ENCODE results near the gene SMCO2.

SMCO2 gene

GRCh38 chr12:27493260-27493940 is 46.9 kb downstream of the SMCO2 start:
- Histone ChIP-seq H3K27ac (no peak overlapping the region), H3K4me3 (no peak overlapping the region), H3K9ac (ENCODE audit: insufficient read length) (no peak overlapping the region), H3K9me3 (ENCODE audit: low read depth, low read length) (no peaks in the 10 kb centered on the region), H3K36me3 (ENCODE audit: insufficient read depth, low read length) (no peaks in the 10 kb centered on the region)
- no peak for TF ChIP-seq EZH2 (IDR thresholded peaks at IDR 0.05)
- no peak for TF ChIP-seq POLR2AphosphoS5 (IDR thresholded peaks at IDR 0.05; ENCODE audit: borderline replicate concordance, low read depth, low read length)
- no peak for TF ChIP-seq FOXP2 (optimal IDR thresholded peaks at IDR 0.05; ENCODE audit: control extremely low read depth, extremely low read length, insufficient read depth)
- no peak for DNase-seq (ENCODE audit: low read depth, low spot score)

GRCh38 chr12:27497446-27497845 is 50.9 kb downstream of the SMCO2 start:
- TF ChIP-seq FOXP2 (optimal IDR thresholded peaks at IDR 0.05; ENCODE audit: control extremely low read depth, extremely low read length, insufficient read depth): no peak
- no peak for TF ChIP-seq POLR2AphosphoS5 (IDR thresholded peaks at IDR 0.05; ENCODE audit: borderline replicate concordance, low read depth, low read length)
- no peak for TF ChIP-seq EZH2 (IDR thresholded peaks at IDR 0.05)
- no peak overlapping the region for H3K27ac ChIP-seq
- H3K9ac ChIP-seq (ENCODE audit: insufficient read length): no peak overlapping the region
- no peaks in the 10 kb centered on the region for H3K36me3 ChIP-seq (ENCODE audit: insufficient read depth, low read length)
- no peak for DNase-seq (ENCODE audit: low read depth, low spot score)
- H3K9me3 ChIP-seq (ENCODE audit: low read depth, low read length): no peaks in the 10 kb centered on the region
- H3K4me3 ChIP-seq: no peak overlapping the region

GRCh38 chr12:27498149-27498548 is 51.6 kb downstream of the SMCO2 start:
- Histone ChIP-seq H3K9me3 (ENCODE audit: low read depth, low read length) (no peaks in the 10 kb centered on the region), H3K36me3 (ENCODE audit: insufficient read depth, low read length) (no peaks in the 10 kb centered on the region), H3K27ac (no peak overlapping the region), H3K9ac (ENCODE audit: insufficient read length) (no peak overlapping the region), H3K4me3 (no peak overlapping the region)
- no peak for DNase-seq (ENCODE audit: low read depth, low spot score)
- no peak for TF ChIP-seq POLR2AphosphoS5 (IDR thresholded peaks at IDR 0.05; ENCODE audit: borderline replicate concordance, low read depth, low read length)
- no peak for TF ChIP-seq EZH2 (IDR thresholded peaks at IDR 0.05)
- TF ChIP-seq FOXP2 (optimal IDR thresholded peaks at IDR 0.05; ENCODE audit: control extremely low read depth, extremely low read length, insufficient read depth): no peak

GRCh38 chr12:27498761-27499160 is 52.2 kb downstream of the SMCO2 start:
- TF ChIP-seq FOXP2 (optimal IDR thresholded peaks at IDR 0.05; ENCODE audit: control extremely low read depth, extremely low read length, insufficient read depth): no peak
- TF ChIP-seq POLR2AphosphoS5 (IDR thresholded peaks at IDR 0.05; ENCODE audit: borderline replicate concordance, low read depth, low read length): no peak
- TF ChIP-seq EZH2 (IDR thresholded peaks at IDR 0.05): no peak
- Histone ChIP-seq H3K9ac (ENCODE audit: insufficient read length) (no peak overlapping the region), H3K9me3 (ENCODE audit: low read depth, low read length) (no peaks in the 10 kb centered on the region), H3K27ac (no peak overlapping the region), H3K4me3 (no peak overlapping the region), H3K36me3 (ENCODE audit: insufficient read depth, low read length) (no peaks in the 10 kb centered on the region)
- no peak for DNase-seq (ENCODE audit: low read depth, low spot score)

- H3K4me3 ChIP-seq: no peak overlapping the region
- TF ChIP-seq FOXP2 (optimal IDR thresholded peaks at IDR 0.05; ENCODE audit: control extremely low read depth, extremely low read length, insufficient read depth) (no peak), EZH2 (IDR thresholded peaks at IDR 0.05) (no peak), POLR2AphosphoS5 (IDR thresholded peaks at IDR 0.05; ENCODE audit: borderline replicate concordance, low read depth, low read length) (no peak)
- H3K9me3 ChIP-seq (ENCODE audit: low read depth, low read length): no peaks in the 10 kb centered on the region
- no peaks in the 10 kb centered on the region for H3K36me3 ChIP-seq (ENCODE audit: insufficient read depth, low read length)
- no peak overlapping the region for H3K27ac ChIP-seq
- H3K9ac ChIP-seq (ENCODE audit: insufficient read length): no peak overlapping the region
- DNase-seq (ENCODE audit: low read depth, low spot score): no peak
Observed at GRCh38 chr12:27499377-27499776, 52.8 kb downstream of the SMCO2 start.

GRCh38 chr12:27500546-27500945 is 54.0 kb downstream of the SMCO2 start:
- Histone ChIP-seq H3K4me3 (no peak overlapping the region), H3K27ac (no peak overlapping the region), H3K9me3 (ENCODE audit: low read depth, low read length) (no peaks in the 10 kb centered on the region), H3K9ac (ENCODE audit: insufficient read length) (no peak overlapping the region), H3K36me3 (ENCODE audit: insufficient read depth, low read length) (no peaks in the 10 kb centered on the region)
- TF ChIP-seq FOXP2 (optimal IDR thresholded peaks at IDR 0.05; ENCODE audit: control extremely low read depth, extremely low read length, insufficient read depth): no peak
- no peak for TF ChIP-seq POLR2AphosphoS5 (IDR thresholded peaks at IDR 0.05; ENCODE audit: borderline replicate concordance, low read depth, low read length)
- TF ChIP-seq EZH2 (IDR thresholded peaks at IDR 0.05): no peak
- no peak for DNase-seq (ENCODE audit: low read depth, low spot score)

- Histone ChIP-seq H3K9me3 (ENCODE audit: low read depth, low read length) (no peaks in the 10 kb centered on the region), H3K36me3 (ENCODE audit: insufficient read depth, low read length) (no peaks in the 10 kb centered on the region), H3K9ac (ENCODE audit: insufficient read length) (no peak overlapping the region), H3K4me3 (no peak overlapping the region), H3K27ac (no peak overlapping the region)
- TF ChIP-seq EZH2 (IDR thresholded peaks at IDR 0.05): no peak
- TF ChIP-seq POLR2AphosphoS5 (IDR thresholded peaks at IDR 0.05; ENCODE audit: borderline replicate concordance, low read depth, low read length): no peak
- TF ChIP-seq FOXP2 (optimal IDR thresholded peaks at IDR 0.05; ENCODE audit: control extremely low read depth, extremely low read length, insufficient read depth): no peak
- no peak for DNase-seq (ENCODE audit: low read depth, low spot score)
Observed at GRCh38 chr12:27502021-27502435, 55.5 kb downstream of the SMCO2 start.

GRCh38 chr12:27504507-27504906 is 58.0 kb downstream of the SMCO2 start:
- TF ChIP-seq EZH2 (IDR thresholded peaks at IDR 0.05) (no peak), POLR2AphosphoS5 (IDR thresholded peaks at IDR 0.05; ENCODE audit: borderline replicate concordance, low read depth, low read length) (no peak), FOXP2 (optimal IDR thresholded peaks at IDR 0.05; ENCODE audit: control extremely low read depth, extremely low read length, insufficient read depth) (no peak)

GRCh38 chr12:27505109-27505508 is 58.6 kb downstream of the SMCO2 start:
- Histone ChIP-seq H3K9ac (ENCODE audit: insufficient read length) (no peak overlapping the region), H3K4me3 (no peak overlapping the region), H3K9me3 (ENCODE audit: low read depth, low read length) (no peaks in the 10 kb centered on the region), H3K27ac (no peak overlapping the region), H3K36me3 (ENCODE audit: insufficient read depth, low read length) (no peaks in the 10 kb centered on the region)
- TF ChIP-seq EZH2 (IDR thresholded peaks at IDR 0.05) (no peak), POLR2AphosphoS5 (IDR thresholded peaks at IDR 0.05; ENCODE audit: borderline replicate concordance, low read depth, low read length) (no peak), FOXP2 (optimal IDR thresholded peaks at IDR 0.05; ENCODE audit: control extremely low read depth, extremely low read length, insufficient read depth) (no peak)
- DNase-seq (ENCODE audit: low read depth, low spot score): no peak

More at GRCh38 chr12:27504507-27504906, 58.0 kb downstream of the SMCO2 start:
- H3K9me3 ChIP-seq (ENCODE audit: low read depth, low read length): no peaks in the 10 kb centered on the region
- DNase-seq (ENCODE audit: low read depth, low spot score): no peak
- H3K4me3 ChIP-seq: no peak overlapping the region
- H3K9ac ChIP-seq (ENCODE audit: insufficient read length): no peak overlapping the region
- no peaks in the 10 kb centered on the region for H3K36me3 ChIP-seq (ENCODE audit: insufficient read depth, low read length)
- no peak overlapping the region for H3K27ac ChIP-seq

Measured in SK-N-MC (cell line).